K562 (cell line): Measurements from ENCODE around the gene CTDSPL. TPM values are rescaled to one million over a fixed set of nuclear protein-coding genes. Genes with fewer than 3 reads are reported as not detected.

Experiments used
- CEBPG ChIP-seq, 3 experiments: fragments of 200-800 bp in 1 of 3; sonication (Bioruptor generic) in 1 of 3; sonication (generic) in 1 of 3; formaldehyde crosslinking in 1 of 3; IDR thresholded peaks in 2 of 3; conservative IDR thresholded peaks in 1 of 3; 2 replicates each; pipeline versions ENCODE4 v1.6.1 to v1.8.0; 2016 to 2022; ENCODE audit warnings: missing compliant biosample characterization in 2 of 3, missing genetic modification characterization in 2 of 3, mild to moderate bottlenecking in 1 of 3, missing genetic modification reagents in 1 of 3
- CREB3L1 ChIP-seq: fragments of 450-650 bp; IDR thresholded peaks from 2 replicates; pipeline ENCODE4 v1.6.1; 2014; ENCODE audit warnings: low read depth, mild to moderate bottlenecking, moderate library complexity, borderline replicate concordance
- DACH1 ChIP-seq: fragments of 450-650 bp; IDR thresholded peaks from 2 replicates; pipeline ENCODE4 v1.6.1; 2018; ENCODE audit not compliant: partially characterized antibody
- E2F8 ChIP-seq: fragments of 450-650 bp; IDR thresholded peaks from 2 replicates; pipeline ENCODE4 v1.7.1; 2018; ENCODE audit warnings: mild to moderate bottlenecking, low read depth; ENCODE audit not compliant: partially characterized antibody
- HMG20A ChIP-seq: fragments of 450-650 bp; formaldehyde crosslinking; conservative IDR thresholded peaks from 2 replicates; pipeline ENCODE4 v1.4.0; 2020; ENCODE audit warnings: mild to moderate bottlenecking, mixed read lengths
- HNRNPH1 ChIP-seq: fragments of 200-400 bp; formaldehyde crosslinking; optimal IDR thresholded peaks from 2 replicates; pipeline ENCODE3; 2017; ENCODE audit warnings: low read depth, mild to moderate bottlenecking, low read length, moderate library complexity
- HOXB6 ChIP-seq: fragments of 250-450 bp; sonication (Bioruptor Pico); IDR thresholded peaks from 2 replicates; pipeline ENCODE4 v1.5.1; 2022; ENCODE audit warnings: mild to moderate bottlenecking, borderline replicate concordance
- KHSRP ChIP-seq: fragments of 450-650 bp; IDR thresholded peaks from 2 replicates; pipeline ENCODE4 v1.6.1; 2017
- MXD1 ChIP-seq: fragments of 250-450 bp; sonication (Bioruptor Pico); IDR thresholded peaks from 2 replicates; pipeline ENCODE4 v1.8.0; 2021; ENCODE audit warnings: borderline replicate concordance, mild to moderate bottlenecking, moderate library complexity; ENCODE audit not compliant: poor library complexity, severe bottlenecking
- NCOA6 ChIP-seq: fragments of 450-650 bp; IDR thresholded peaks from 2 replicates; pipeline ENCODE4 v1.6.1; 2017; ENCODE audit warnings: mild to moderate bottlenecking
- NR1H2 ChIP-seq: sonication (generic); formaldehyde crosslinking; IDR thresholded peaks from 2 replicates; pipeline ENCODE4 v1.4.0; 2020; ENCODE audit warnings: mild to moderate bottlenecking, missing genetic modification reagents
- PHF8 ChIP-seq: fragments of 200-600 bp; sonication (generic); IDR thresholded peaks from 2 replicates; pipeline ENCODE4 v1.6.1; 2012; ENCODE audit warnings: mixed run types, mild to moderate bottlenecking, inconsistent platforms, low read length, moderate library complexity, borderline replicate concordance
- RBM39 ChIP-seq: fragments of 200-400 bp; formaldehyde crosslinking; optimal IDR thresholded peaks from 2 replicates; pipeline ENCODE3; 2018; ENCODE audit warnings: low read depth, low read length
- SMAD4 ChIP-seq: fragments of 250-450 bp; sonication (Bioruptor Pico); conservative IDR thresholded peaks from 2 replicates; pipeline ENCODE4 v1.8.0; 2021; ENCODE audit warnings: inconsistent platforms, mild to moderate bottlenecking, moderate library complexity
- TAL1 ChIP-seq: fragments of 450-650 bp; IDR thresholded peaks from 2 replicates; pipeline ENCODE4 v1.6.1; 2016; ENCODE audit warnings: mild to moderate bottlenecking
- THAP12 ChIP-seq: fragments of 250-450 bp; sonication (Bioruptor Pico); IDR thresholded peaks from 2 replicates; pipeline ENCODE4 v1.9.0; 2021; ENCODE audit warnings: mild to moderate bottlenecking, inconsistent platforms
- ZBTB8A ChIP-seq: fragments of 450-650 bp; IDR thresholded peaks from 2 replicates; pipeline ENCODE4 v1.6.1; 2018; ENCODE audit warnings: mild to moderate bottlenecking, moderate library complexity; ENCODE audit not compliant: partially characterized antibody
- ZFP30 ChIP-seq: fragments of 250-450 bp; sonication (Bioruptor Pico); IDR thresholded peaks from 2 replicates; pipeline ENCODE4 v1.8.0; 2022; ENCODE audit warnings: moderate library complexity, mild to moderate bottlenecking, inconsistent platforms, borderline replicate concordance
- ZNF23 ChIP-seq: fragments of 250-450 bp; sonication (Bioruptor Pico); IDR thresholded peaks from 2 replicates; pipeline ENCODE4 v1.4.0; 2020; ENCODE audit warnings: mild to moderate bottlenecking
- ZNF644 ChIP-seq: fragments of 200-800 bp; sonication (Bioruptor generic); IDR thresholded peaks from 2 replicates; pipeline ENCODE4 v1.6.1; 2016; ENCODE audit warnings: low read depth, missing genetic modification characterization, missing compliant biosample characterization
- polyA plus RNA-seq, 8 experiments: library from polyadenylated mRNA; depleted of rRNA in 4 of 8; stranded (reverse) in 5 of 8; unstranded in 3 of 8; fragments of >200 nt; fragmentation: Nextera tagmentation in 2 of 8; fragmentation: Illumina TruSeq in 1 of 8; extraction: Ambion mirVana in 2 of 8; extraction: Trizol in 1 of 8; gene quantifications; 2 replicates each; pipeline versions ENCODE4 v1.2.1 to v1.2.3, GENCODE V29; 2011 to 2014; ENCODE audit warnings: inconsistent platforms in 1 of 8, missing spikeins in 1 of 8
- total RNA-seq, 7 experiments: library from RNA; depleted of rRNA in 6 of 7; stranded (reverse); fragments of >200 nt in 6 of 7; fragmentation: Illumina TruSeq in 2 of 7; extraction: Trizol in 2 of 7; gene quantifications; 2 replicates each; pipeline versions ENCODE4 v1.2.1 to v1.2.3, GENCODE V29; 2011 to 2021; ENCODE audit warnings: low replicate concordance in 1 of 7

Gene CTDSPL
- total and polyA plus RNA-seq, 9 of the 15 experiments (the other 6 are each of a cell fraction or from before 2014, with no cell fraction given): 5.1 to 19.3 (median 11.3) TPM

- TF ChIP-seq CREB3L1 (peak; percentile 93), ZNF644 (tag) (peak; percentile 52), HMG20A (no peak), PHF8 (peak; percentile 99), SMAD4 (peak; percentile 66), HNRNPH1 (no peak), RBM39 (no peak), ZBTB8A (no peak), CEBPG (CRISPR knock-in tag; IDR thresholded peaks at IDR 0.05) (no peak), CEBPG (tag; conservative IDR thresholded peaks at IDR 0.05 in 1 of 2, IDR thresholded peaks at IDR 0.05 in 1 of 2) (peak in 1 of 2 experiments; percentile 70; a peak in 2 of 4 replicates), DACH1 (no peak), MXD1 (CRISPR knock-in tag) (peak; percentile 48), HOXB6 (CRISPR knock-in tag) (no peak), ZNF23 (CRISPR knock-in tag) (no peak), TAL1 (no peak), NR1H2 (CRISPR knock-in tag) (no peak; the same call in 1 of the 2 replicates), ZFP30 (CRISPR knock-in tag) (no peak), NCOA6 (no peak), KHSRP (no peak), E2F8 (peak; percentile 89), THAP12 (peak; percentile 54; the same call in 1 of the 2 replicates)
Measured at GRCh38 chr3:37993820-37994638, 132.3 kb downstream of the CTDSPL start (continued).
